Measurements from ENCODE around the gene RBL2.
"Not testable (repeated sequence)": the region's sequence is repeated elsewhere in the genome, so short reads cannot be mapped to it uniquely, and the experiment has no call there.

Gene RBL2

GRCh38 chr16:53511403-53512280 is 77.4 kb downstream of the RBL2 start:
- no peak overlapping the region for H3K27ac ChIP-seq (ENCODE audit: low read depth, low read length)
- H3K27me3 ChIP-seq (ENCODE audit: control insufficient read depth in 1 of 2, insufficient read depth in 2 of 2, low read length in 2 of 2), result no peaks in the 10 kb centered on the region
- H3K4me3 ChIP-seq (ENCODE audit: low read depth in 1 of 2, low read length in 2 of 2), result no peak overlapping the region
- H3K36me3 ChIP-seq (ENCODE audit: control insufficient read depth in 1 of 2, insufficient read depth in 2 of 2, low read length in 2 of 2), result no peaks in the 10 kb centered on the region
- H3K9ac ChIP-seq (ENCODE audit: low read depth in 1 of 2, low read length in 2 of 2), result no peak overlapping the region
- no peaks in the 10 kb centered on the region for H3K9me3 ChIP-seq (ENCODE audit: control insufficient read depth in 1 of 2, low read length in 2 of 2)
- H3K4me1 ChIP-seq (ENCODE audit: control insufficient read depth in 1 of 2, insufficient read depth in 2 of 2, low read length in 2 of 2), result peaks cover 5 to 6% of the 10 kb centered on the region in 2 donors

GRCh38 chr16:53512795-53513194 is 78.5 kb downstream of the RBL2 start:
- H3K36me3 ChIP-seq (ENCODE audit: control insufficient read depth in 1 of 2, insufficient read depth in 2 of 2, low read length in 2 of 2); H3K4me1 ChIP-seq (ENCODE audit: control insufficient read depth in 1 of 2, insufficient read depth in 2 of 2, low read length in 2 of 2); H3K27ac ChIP-seq (ENCODE audit: low read depth, low read length); H3K4me3 ChIP-seq (ENCODE audit: low read depth in 1 of 2, low read length in 2 of 2); H3K9ac ChIP-seq (ENCODE audit: low read depth in 1 of 2, low read length in 2 of 2); H3K27me3 ChIP-seq (ENCODE audit: control insufficient read depth in 1 of 2, insufficient read depth in 2 of 2, low read length in 2 of 2); H3K9me3 ChIP-seq (ENCODE audit: control insufficient read depth in 1 of 2, low read length in 2 of 2): not testable (repeated sequence)

- Histone ChIP-seq H3K9me3 (ENCODE audit: control insufficient read depth in 1 of 2, low read length in 2 of 2) (no peaks in the 10 kb centered on the region), H3K36me3 (ENCODE audit: control insufficient read depth in 1 of 2, insufficient read depth in 2 of 2, low read length in 2 of 2) (no peaks in the 10 kb centered on the region), H3K4me1 (ENCODE audit: control insufficient read depth in 1 of 2, insufficient read depth in 2 of 2, low read length in 2 of 2) (peaks cover 4 to 9% of the 10 kb centered on the region in 2 donors), H3K4me3 (ENCODE audit: low read depth in 1 of 2, low read length in 2 of 2) (no peak overlapping the region), H3K27ac (ENCODE audit: low read depth, low read length) (no peak overlapping the region), H3K27me3 (ENCODE audit: control insufficient read depth in 1 of 2, insufficient read depth in 2 of 2, low read length in 2 of 2) (no peaks in the 10 kb centered on the region), H3K9ac (ENCODE audit: low read depth in 1 of 2, low read length in 2 of 2) (no peak overlapping the region)
These were observed 81.0 kb downstream of the RBL2 start for GRCh38 chr16:53515259-53515658.

- Histone ChIP-seq H3K36me3 (ENCODE audit: control insufficient read depth in 1 of 2, insufficient read depth in 2 of 2, low read length in 2 of 2) (no peaks in the 10 kb centered on the region), H3K27ac (ENCODE audit: low read depth, low read length) (no peak overlapping the region)
These were observed 81.5 kb downstream of the RBL2 start for GRCh38 chr16:53515811-53516210.

GRCh38 chr16:53517851-53518250 is 83.6 kb downstream of the RBL2 start:
- H3K36me3 ChIP-seq (ENCODE audit: control insufficient read depth in 1 of 2, insufficient read depth in 2 of 2, low read length in 2 of 2), result no peaks in the 10 kb centered on the region
- H3K9ac ChIP-seq (ENCODE audit: low read depth in 1 of 2, low read length in 2 of 2), result no peak overlapping the region
- H3K27ac ChIP-seq (ENCODE audit: low read depth, low read length), result no peak overlapping the region
- H3K4me3 ChIP-seq (ENCODE audit: low read depth in 1 of 2, low read length in 2 of 2), result no peak overlapping the region
- no peaks in the 10 kb centered on the region for H3K27me3 ChIP-seq (ENCODE audit: control insufficient read depth in 1 of 2, insufficient read depth in 2 of 2, low read length in 2 of 2)
- H3K9me3 ChIP-seq (ENCODE audit: control insufficient read depth in 1 of 2, low read length in 2 of 2), result no peaks in the 10 kb centered on the region
- H3K4me1 ChIP-seq (ENCODE audit: control insufficient read depth in 1 of 2, insufficient read depth in 2 of 2, low read length in 2 of 2), result peaks cover 3 to 8% of the 10 kb centered on the region in 2 donors

More at GRCh38 chr16:53515811-53516210, 81.5 kb downstream of the RBL2 start:
- H3K4me1 ChIP-seq (ENCODE audit: control insufficient read depth in 1 of 2, insufficient read depth in 2 of 2, low read length in 2 of 2), result peaks cover 3 to 8% of the 10 kb centered on the region in 2 donors
- H3K27me3 ChIP-seq (ENCODE audit: control insufficient read depth in 1 of 2, insufficient read depth in 2 of 2, low read length in 2 of 2), result no peaks in the 10 kb centered on the region
- no peaks in the 10 kb centered on the region for H3K9me3 ChIP-seq (ENCODE audit: control insufficient read depth in 1 of 2, low read length in 2 of 2)
- no peak overlapping the region for H3K4me3 ChIP-seq (ENCODE audit: low read depth in 1 of 2, low read length in 2 of 2)
- H3K9ac ChIP-seq (ENCODE audit: low read depth in 1 of 2, low read length in 2 of 2), result no peak overlapping the region

GRCh38 chr16:53518550-53519416 is 84.5 kb downstream of the RBL2 start:
- H3K36me3 ChIP-seq (ENCODE audit: control insufficient read depth in 1 of 2, insufficient read depth in 2 of 2, low read length in 2 of 2), result no peaks in the 10 kb centered on the region
- H3K4me3 ChIP-seq (ENCODE audit: low read depth in 1 of 2, low read length in 2 of 2), result peak overlapping the region in 1 of 2 donors; percentile 22
- peak overlapping the region; percentile 36 for H3K27ac ChIP-seq (ENCODE audit: low read depth, low read length)
- no peaks in the 10 kb centered on the region for H3K27me3 ChIP-seq (ENCODE audit: control insufficient read depth in 1 of 2, insufficient read depth in 2 of 2, low read length in 2 of 2)
- no peaks in the 10 kb centered on the region for H3K9me3 ChIP-seq (ENCODE audit: control insufficient read depth in 1 of 2, low read length in 2 of 2)
- H3K4me1 ChIP-seq (ENCODE audit: control insufficient read depth in 1 of 2, insufficient read depth in 2 of 2, low read length in 2 of 2), result peaks cover 3 to 8% of the 10 kb centered on the region in 2 donors
- no peak overlapping the region for H3K9ac ChIP-seq (ENCODE audit: low read depth in 1 of 2, low read length in 2 of 2)

- Histone ChIP-seq H3K9ac (ENCODE audit: low read depth in 1 of 2, low read length in 2 of 2) (no peak overlapping the region), H3K4me3 (ENCODE audit: low read depth in 1 of 2, low read length in 2 of 2) (no peak overlapping the region), H3K9me3 (ENCODE audit: control insufficient read depth in 1 of 2, low read length in 2 of 2) (no peaks in the 10 kb centered on the region), H3K27me3 (ENCODE audit: control insufficient read depth in 1 of 2, insufficient read depth in 2 of 2, low read length in 2 of 2) (no peaks in the 10 kb centered on the region), H3K4me1 (ENCODE audit: control insufficient read depth in 1 of 2, insufficient read depth in 2 of 2, low read length in 2 of 2) (peaks cover 3 to 8% of the 10 kb centered on the region in 2 donors), H3K36me3 (ENCODE audit: control insufficient read depth in 1 of 2, insufficient read depth in 2 of 2, low read length in 2 of 2) (no peaks in the 10 kb centered on the region), H3K27ac (ENCODE audit: low read depth, low read length) (peak overlapping the region; percentile 36)
These were observed 85.3 kb downstream of the RBL2 start for GRCh38 chr16:53519417-53520091.

GRCh38 chr16:53523126-53523804 is 89.0 kb downstream of the RBL2 start:
- Histone ChIP-seq H3K36me3 (ENCODE audit: control insufficient read depth in 1 of 2, insufficient read depth in 2 of 2, low read length in 2 of 2) (no peaks in the 10 kb centered on the region), H3K9me3 (ENCODE audit: control insufficient read depth in 1 of 2, low read length in 2 of 2) (no peaks in the 10 kb centered on the region), H3K27me3 (ENCODE audit: control insufficient read depth in 1 of 2, insufficient read depth in 2 of 2, low read length in 2 of 2) (no peaks in the 10 kb centered on the region), H3K4me3 (ENCODE audit: low read depth in 1 of 2, low read length in 2 of 2) (no peak overlapping the region), H3K4me1 (ENCODE audit: control insufficient read depth in 1 of 2, insufficient read depth in 2 of 2, low read length in 2 of 2) (peaks cover 0 to 3% of the 10 kb centered on the region in 2 donors), H3K9ac (ENCODE audit: low read depth in 1 of 2, low read length in 2 of 2) (no peak overlapping the region), H3K27ac (ENCODE audit: low read depth, low read length) (no peak overlapping the region)

- H3K9me3 ChIP-seq (ENCODE audit: control insufficient read depth in 1 of 2, low read length in 2 of 2), result no peaks in the 10 kb centered on the region
- no peaks in the 10 kb centered on the region for H3K36me3 ChIP-seq (ENCODE audit: control insufficient read depth in 1 of 2, insufficient read depth in 2 of 2, low read length in 2 of 2)
- no peak overlapping the region for H3K27ac ChIP-seq (ENCODE audit: low read depth, low read length)
- no peak overlapping the region for H3K9ac ChIP-seq (ENCODE audit: low read depth in 1 of 2, low read length in 2 of 2)
- peaks cover 0 to 2% of the 10 kb centered on the region in 2 donors for H3K4me1 ChIP-seq (ENCODE audit: control insufficient read depth in 1 of 2, insufficient read depth in 2 of 2, low read length in 2 of 2)
- H3K4me3 ChIP-seq (ENCODE audit: low read depth in 1 of 2, low read length in 2 of 2), result no peak overlapping the region
- H3K27me3 ChIP-seq (ENCODE audit: control insufficient read depth in 1 of 2, insufficient read depth in 2 of 2, low read length in 2 of 2), result no peaks in the 10 kb centered on the region
These were observed 89.8 kb downstream of the RBL2 start for GRCh38 chr16:53523971-53524548.

Data from duodenal mucosa (tissue), 2 donors.